K562 (cell line): ENCODE results near the gene IL12RB1.

Experiments used
- CEBPB ChIP-seq: fragments of 450-650 bp; IDR thresholded peaks from 2 replicates; pipeline ENCODE4 v1.6.1; 2016; ENCODE audit warnings: missing genetic modification characterization, missing compliant biosample characterization
- JUN ChIP-seq, 2 experiments: sonication (generic) in 1 of 2; formaldehyde crosslinking in 1 of 2; IDR thresholded peaks; 2 replicates each; pipeline versions ENCODE4 v1.6.1 to v1.8.0; 2012 to 2022; ENCODE audit warnings: borderline replicate concordance in 2 of 2, mild to moderate bottlenecking in 2 of 2, improper control_type of control experiment in 1 of 2, low read depth in 1 of 2, low read length in 1 of 2, missing genetic modification reagents in 1 of 2
- NFATC3 ChIP-seq: fragments of 450-650 bp; IDR thresholded peaks from 2 replicates; pipeline ENCODE4 v1.6.1; 2017; ENCODE audit warnings: mild to moderate bottlenecking
- ZNF263 ChIP-seq: sonication (generic); formaldehyde crosslinking; IDR thresholded peaks from 2 replicates; pipeline ENCODE4 v1.8.0; 2022; ENCODE audit warnings: mild to moderate bottlenecking, missing genetic modification reagents, borderline replicate concordance
- TF ChIP-seq, protein P1 (sequence below): fragments of 250-450 bp; sonication (Bioruptor Pico); IDR thresholded peaks from 2 replicates; pipeline ENCODE4 v1.8.0; 2021; ENCODE audit warnings: moderate library complexity, mild to moderate bottlenecking, inconsistent platforms
- TF ChIP-seq, protein P2 (sequence below), 3 experiments: IDR thresholded peaks in 2 of 3; conservative IDR thresholded peaks in 1 of 3; 2 replicates each; pipeline ENCODE4 v1.5.1; 2011 to 2012; ENCODE audit warnings: low read length in 3 of 3, mild to moderate bottlenecking in 3 of 3, control low read depth in 2 of 3, improper control_type of control experiment in 1 of 3, inconsistent platforms in 1 of 3, low read depth in 1 of 3, mixed read lengths in 1 of 3, moderate library complexity in 1 of 3; ENCODE audit not compliant: insufficient read depth in 2 of 3

GRCh38 chr19:18101268-18101667, 14.5 kb upstream of the IL12RB1 start:
- TF ChIP-seq, protein P1, sequence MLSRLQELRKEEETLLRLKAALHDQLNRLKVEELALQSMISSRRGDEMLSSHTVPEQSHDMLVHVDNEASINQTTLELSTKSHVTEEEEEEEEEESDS (CRISPR knock-in tag) = no peak
- TF ChIP-seq JUN (IDR thresholded peaks at IDR 0.05; ENCODE audit: borderline replicate concordance, low read depth, low read length) (no peak), JUN (CRISPR knock-in tag; IDR thresholded peaks at IDR 0.05; ENCODE audit: borderline replicate concordance) (no peak), NFATC3 (no peak), CEBPB (tag) (no peak), ZNF263 (CRISPR knock-in tag) (no peak)
- TF ChIP-seq, protein P2, sequence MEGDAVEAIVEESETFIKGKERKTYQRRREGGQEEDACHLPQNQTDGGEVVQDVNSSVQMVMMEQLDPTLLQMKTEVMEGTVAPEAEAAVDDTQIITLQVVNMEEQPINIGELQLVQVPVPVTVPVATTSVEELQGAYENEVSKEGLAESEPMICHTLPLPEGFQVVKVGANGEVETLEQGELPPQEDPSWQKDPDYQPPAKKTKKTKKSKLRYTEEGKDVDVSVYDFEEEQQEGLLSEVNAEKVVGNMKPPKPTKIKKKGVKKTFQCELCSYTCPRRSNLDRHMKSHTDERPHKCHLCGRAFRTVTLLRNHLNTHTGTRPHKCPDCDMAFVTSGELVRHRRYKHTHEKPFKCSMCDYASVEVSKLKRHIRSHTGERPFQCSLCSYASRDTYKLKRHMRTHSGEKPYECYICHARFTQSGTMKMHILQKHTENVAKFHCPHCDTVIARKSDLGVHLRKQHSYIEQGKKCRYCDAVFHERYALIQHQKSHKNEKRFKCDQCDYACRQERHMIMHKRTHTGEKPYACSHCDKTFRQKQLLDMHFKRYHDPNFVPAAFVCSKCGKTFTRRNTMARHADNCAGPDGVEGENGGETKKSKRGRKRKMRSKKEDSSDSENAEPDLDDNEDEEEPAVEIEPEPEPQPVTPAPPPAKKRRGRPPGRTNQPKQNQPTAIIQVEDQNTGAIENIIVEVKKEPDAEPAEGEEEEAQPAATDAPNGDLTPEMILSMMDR (IDR thresholded peaks at IDR 0.05 in 2 of 3, conservative IDR thresholded peaks at IDR 0.05 in 1 of 3; ENCODE audit: insufficient read depth in 2 of 3, low read depth in 1 of 3, low read length in 3 of 3) = no peak
